Measurements from ENCODE around the gene ZDHHC21. TPM values are rescaled to one million over a fixed set of nuclear protein-coding genes. Genes with fewer than 3 reads are reported as not detected.

Gene ZDHHC21
- total and polyA plus RNA-seq, 2 of the 8 experiments (the other 6 are each of a cell fraction or from before 2014, with no cell fraction given) = 1.9 to 6.0 TPM

DNA sequence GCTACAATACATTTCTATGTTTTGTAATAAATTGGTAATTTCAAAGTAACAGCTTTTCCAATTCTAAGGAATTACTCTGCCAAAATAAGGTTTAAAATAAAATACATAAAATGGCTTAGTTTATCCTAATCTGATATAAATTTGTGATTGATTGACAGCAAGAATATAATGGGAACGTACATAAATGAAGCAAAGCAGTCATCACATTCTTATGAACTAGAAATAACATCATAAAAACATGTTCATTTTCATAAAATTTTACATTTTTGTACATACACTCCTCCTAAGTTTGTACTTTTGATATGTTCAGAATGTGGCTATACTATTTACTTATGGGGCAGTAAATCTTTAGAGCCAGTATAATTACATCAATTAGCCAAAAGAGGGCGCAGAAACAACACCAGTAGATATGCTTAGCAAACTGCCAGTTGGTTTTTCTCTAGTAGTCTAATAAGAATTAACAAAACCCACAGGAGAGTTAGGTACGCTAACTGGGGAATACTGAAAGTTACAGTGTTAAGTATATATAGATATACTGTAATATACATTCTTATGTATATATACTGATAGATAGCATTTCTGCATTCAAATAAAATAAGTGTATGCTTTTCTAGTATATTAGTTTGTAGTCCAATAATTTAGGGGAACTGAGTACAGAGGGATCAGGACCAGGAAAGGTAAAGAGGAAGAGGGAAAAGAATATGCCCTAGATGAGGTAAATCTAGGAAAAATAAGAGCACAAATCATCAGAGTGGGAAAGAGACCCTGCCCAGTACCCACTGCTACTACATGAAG, 76.8 kb downstream of the ZDHHC21 start:
- 56% methylated on average over 3 of the region's 3 CpGs; no CpG with 5 or more reads in 1 of the 2 experiments for WGBS, 2 experiments (ENCODE audit: extremely low coverage in 1 of 2, insufficient coverage in 1 of 2, insufficient read length in 1 of 2, insufficient replicate concordance in 2 of 2, low coverage in 1 of 2, low lambda C conversion rate in 2 of 2, missing lambda C conversion rate in 1 of 2)
- Histone ChIP-seq H2BK120ac (replicated peaks; ENCODE audit: low read depth, low read length) (no peak overlapping the region), H4K8ac (ENCODE audit: extremely low read depth, insufficient read depth, low read length) (no peak overlapping the region), H3K23ac (ENCODE audit: insufficient read length) (no peak overlapping the region), H3K14ac (ENCODE audit: insufficient read length) (no peak overlapping the region), H3K4ac (replicated peaks; ENCODE audit: insufficient read length, low read depth, low read length) (no peak overlapping the region), H3K27me3 (replicated peaks in 1 of 4; ENCODE audit: control insufficient read depth in 3 of 4, extremely low read depth in 1 of 4, insufficient read depth in 3 of 4, low read length in 3 of 4) (no peaks in the 10 kb centered on the region), H3K4me2 (ENCODE audit: insufficient read depth in 1 of 2, low read depth in 2 of 2, low read length in 2 of 2) (no peak overlapping the region), H2BK12ac (ENCODE audit: low read depth, low read length) (no peak overlapping the region), H3K9ac (replicated peaks in 1 of 4; ENCODE audit: extremely low read depth in 1 of 4, low read depth in 3 of 4, low read length in 3 of 4) (no peak overlapping the region), H2BK20ac (ENCODE audit: low read length) (no peak overlapping the region), H3K36me3 (ENCODE audit: control insufficient read depth in 2 of 4, insufficient read depth in 4 of 4, low read length in 3 of 4) (no peaks in the 10 kb centered on the region), H3K9me3 (ENCODE audit: insufficient read depth in 2 of 2, low read depth in 1 of 2, low read length in 1 of 2) (no peaks in the 10 kb centered on the region), H2AFZ (ENCODE audit: low read length) (no peak overlapping the region), H4K5ac (ENCODE audit: insufficient read length, low read depth, low read length) (no peak overlapping the region), H3K4me3 (ENCODE audit: extremely low read depth in 1 of 4, insufficient read depth in 2 of 4, low read depth in 3 of 4, low read length in 4 of 4) (no peak overlapping the region), H3K27ac (ENCODE audit: low read depth, low read length) (no peak overlapping the region), H3K79me2 (ENCODE audit: control insufficient read depth in 1 of 2, insufficient read depth in 2 of 2, low read length in 2 of 2) (no peaks in the 10 kb centered on the region), H4K91ac (replicated peaks; ENCODE audit: insufficient read length, low read length) (no peak overlapping the region), H4K20me1 (replicated peaks in 1 of 2; ENCODE audit: control insufficient read depth in 1 of 2, insufficient read depth in 2 of 2, low read length in 2 of 2) (no peaks in the 10 kb centered on the region), H3K23me2 (ENCODE audit: low read depth, low read length) (no peaks in the 10 kb centered on the region), H2AK5ac (ENCODE audit: low read depth, low read length) (no peak overlapping the region), H2BK15ac (ENCODE audit: low read length) (no peak overlapping the region), H3K56ac (replicated peaks; ENCODE audit: insufficient read length, low read depth, low read length) (no peak overlapping the region), H3K79me1 (ENCODE audit: low read depth, low read length) (no peaks in the 10 kb centered on the region), H3K4me1 (replicated peaks in 1 of 4; ENCODE audit: control insufficient read depth in 3 of 4, insufficient read depth in 4 of 4, low read length in 3 of 4) (no peaks in the 10 kb centered on the region), H3K18ac (ENCODE audit: extremely low read depth, low read length) (no peak overlapping the region), H2BK5ac (ENCODE audit: low read depth, low read length) (no peak overlapping the region)
- FAIRE-seq = no peak
- ChIA-PET POLR2A (ENCODE audit: partially characterized antibody) (no interaction called here), CTCF (ENCODE audit: partially characterized antibody) (interaction anchor here (0.6 to 2.4 kb wide), 19 partner anchors 9 to 1736 kb away, joined by 3 to 14 read pairs (median 5); no protein-coding TSS in a partner anchor)
- TF ChIP-seq RAD21 (IDR thresholded peaks at IDR 0.05 in 1 of 2, conservative IDR thresholded peaks at IDR 0.05 in 1 of 2; ENCODE audit: low read depth in 2 of 2, low read length in 2 of 2) (peak; percentile 73 to 76), BACH1 (IDR thresholded peaks at IDR 0.05; ENCODE audit: low read length) (no peak)
- TF ChIP-seq, protein P1, sequence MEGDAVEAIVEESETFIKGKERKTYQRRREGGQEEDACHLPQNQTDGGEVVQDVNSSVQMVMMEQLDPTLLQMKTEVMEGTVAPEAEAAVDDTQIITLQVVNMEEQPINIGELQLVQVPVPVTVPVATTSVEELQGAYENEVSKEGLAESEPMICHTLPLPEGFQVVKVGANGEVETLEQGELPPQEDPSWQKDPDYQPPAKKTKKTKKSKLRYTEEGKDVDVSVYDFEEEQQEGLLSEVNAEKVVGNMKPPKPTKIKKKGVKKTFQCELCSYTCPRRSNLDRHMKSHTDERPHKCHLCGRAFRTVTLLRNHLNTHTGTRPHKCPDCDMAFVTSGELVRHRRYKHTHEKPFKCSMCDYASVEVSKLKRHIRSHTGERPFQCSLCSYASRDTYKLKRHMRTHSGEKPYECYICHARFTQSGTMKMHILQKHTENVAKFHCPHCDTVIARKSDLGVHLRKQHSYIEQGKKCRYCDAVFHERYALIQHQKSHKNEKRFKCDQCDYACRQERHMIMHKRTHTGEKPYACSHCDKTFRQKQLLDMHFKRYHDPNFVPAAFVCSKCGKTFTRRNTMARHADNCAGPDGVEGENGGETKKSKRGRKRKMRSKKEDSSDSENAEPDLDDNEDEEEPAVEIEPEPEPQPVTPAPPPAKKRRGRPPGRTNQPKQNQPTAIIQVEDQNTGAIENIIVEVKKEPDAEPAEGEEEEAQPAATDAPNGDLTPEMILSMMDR (IDR thresholded peaks at IDR 0.05; ENCODE audit: control extremely low read depth in 1 of 3, insufficient read depth in 1 of 3, low read depth in 1 of 3, low read length in 3 of 3) = peak in 2 of 3 experiments; percentile 48 to 52; a peak in 2 of 4 replicates
- DNase-seq (ENCODE audit: low read depth in 1 of 2, low spot score in 2 of 2) = no peak
